ENCODE data around the gene ANKRD52.

GRCh38 chr12:56224102-56224701, 34.0 kb downstream of the ANKRD52 start, which contains the start of gene NABP2:
- TF ChIP-seq, protein P1, sequence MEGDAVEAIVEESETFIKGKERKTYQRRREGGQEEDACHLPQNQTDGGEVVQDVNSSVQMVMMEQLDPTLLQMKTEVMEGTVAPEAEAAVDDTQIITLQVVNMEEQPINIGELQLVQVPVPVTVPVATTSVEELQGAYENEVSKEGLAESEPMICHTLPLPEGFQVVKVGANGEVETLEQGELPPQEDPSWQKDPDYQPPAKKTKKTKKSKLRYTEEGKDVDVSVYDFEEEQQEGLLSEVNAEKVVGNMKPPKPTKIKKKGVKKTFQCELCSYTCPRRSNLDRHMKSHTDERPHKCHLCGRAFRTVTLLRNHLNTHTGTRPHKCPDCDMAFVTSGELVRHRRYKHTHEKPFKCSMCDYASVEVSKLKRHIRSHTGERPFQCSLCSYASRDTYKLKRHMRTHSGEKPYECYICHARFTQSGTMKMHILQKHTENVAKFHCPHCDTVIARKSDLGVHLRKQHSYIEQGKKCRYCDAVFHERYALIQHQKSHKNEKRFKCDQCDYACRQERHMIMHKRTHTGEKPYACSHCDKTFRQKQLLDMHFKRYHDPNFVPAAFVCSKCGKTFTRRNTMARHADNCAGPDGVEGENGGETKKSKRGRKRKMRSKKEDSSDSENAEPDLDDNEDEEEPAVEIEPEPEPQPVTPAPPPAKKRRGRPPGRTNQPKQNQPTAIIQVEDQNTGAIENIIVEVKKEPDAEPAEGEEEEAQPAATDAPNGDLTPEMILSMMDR (IDR thresholded peaks at IDR 0.05 in 4 of 5, conservative IDR thresholded peaks at IDR 0.05 in 1 of 5): peak; percentile 94 to 96 (median 95)
- TF ChIP-seq POLR2A (IDR thresholded peaks at IDR 0.05): peak in 1 of 2 donors; percentile 25

Data from gastrocnemius medialis (tissue), 4 donors.